A673 (cell line): ENCODE measurements around the gene NEK9. TPM values are rescaled to one million over a fixed set of nuclear protein-coding genes. Genes with fewer than 3 reads are reported as not detected.

Experiments used
- BruUV-seq: library from RNA; stranded (reverse); fragments of 400-500 nt; replicated peaks from 2 replicates; lab custom pipeline; 2021; lab: Mats Ljungman, UMichigan
- CTCF ChIA-PET: fragments of 300-600 bp; sonication (Branson Sonifier 250); formaldehyde crosslinking; loops from one replicate; lab custom pipeline; 2022; ENCODE audit warnings: antibody characterized with exemption; lab: Charles Lee
- POLR2A ChIA-PET: fragments of 300-600 bp; sonication (Branson Sonifier 250); formaldehyde crosslinking; loops from one replicate; lab custom pipeline; 2022; ENCODE audit warnings: antibody characterized with exemption; ENCODE audit not compliant: low non-redundant PET; lab: Charles Lee
- DNase-seq: peaks from one replicate; pipeline ENCODE4 v3.0.0-alpha.2; 2015; ENCODE audit warnings: low spot score
- H3K27ac ChIP-seq: fragments of 200-600 bp; sonication (generic); 2 replicates; pipeline ENCODE4 v1.5.1; 2016; ENCODE audit warnings: mixed run types, low read depth, mild to moderate bottlenecking, mixed read lengths, antibody characterized with exemption, low read length; ENCODE audit not compliant: poor library complexity, severe bottlenecking
- H3K27me3 ChIP-seq: fragments of 200-600 bp; sonication (generic); replicated peaks from 2 replicates; pipeline ENCODE4 v1.6.1; 2017; ENCODE audit warnings: mixed run types, low read depth, mild to moderate bottlenecking, mixed read lengths, antibody characterized with exemption, low read length; ENCODE audit not compliant: insufficient read depth, poor library complexity
- H3K36me3 ChIP-seq: fragments of 200-600 bp; sonication (generic); 2 replicates; pipeline ENCODE4 v1.6.1; 2016; ENCODE audit warnings: mixed run types, mild to moderate bottlenecking, mixed read lengths, antibody characterized with exemption, low read length; ENCODE audit not compliant: insufficient read depth, poor library complexity, severe bottlenecking
- H3K4me1 ChIP-seq: fragments of 200-600 bp; sonication (generic); 2 replicates; pipeline ENCODE4 v1.6.1; 2017; ENCODE audit warnings: mixed run types, mild to moderate bottlenecking, mixed read lengths, antibody characterized with exemption, low read length; ENCODE audit not compliant: insufficient read depth, poor library complexity, severe bottlenecking
- H3K4me3 ChIP-seq: fragments of 200-600 bp; sonication (generic); 2 replicates; pipeline ENCODE4 v1.5.1; 2016; ENCODE audit warnings: low read depth, mixed run types, mild to moderate bottlenecking, mixed read lengths, low read length; ENCODE audit not compliant: poor library complexity, severe bottlenecking
- H3K9me3 ChIP-seq: fragments of 200-600 bp; sonication (generic); 2 replicates; pipeline ENCODE4 v1.6.1; 2016; ENCODE audit warnings: mixed run types, low read depth, mild to moderate bottlenecking, mixed read lengths, antibody characterized with exemption, low read length; ENCODE audit not compliant: poor library complexity, severe bottlenecking
- CTCF ChIP-seq: fragments of 300-800, 200-600 bp; sonication (generic); conservative IDR thresholded peaks from 2 replicates; pipeline ENCODE4 v1.5.1; 2017; ENCODE audit warnings: low read depth, mild to moderate bottlenecking, antibody characterized with exemption, low read length, moderate library complexity, mixed read lengths
- EZH2 ChIP-seq: fragments of 200-600 bp; sonication (generic); IDR thresholded peaks from 2 replicates; pipeline ENCODE4 v1.6.1; 2017; ENCODE audit warnings: borderline replicate concordance, low read depth, mild to moderate bottlenecking, mixed read lengths, antibody characterized with exemption, low read length; ENCODE audit not compliant: poor library complexity, severe bottlenecking
- intact Hi-C: fragments of 100-400 bp; cut with micrococcal nuclease; formaldehyde crosslinking; loops from one replicate; pipeline ENCODE4 v1.10.0; 2022; ENCODE audit not compliant: unreplicated experiment
- total RNA-seq: library from RNA; stranded (reverse); gene quantifications from 2 replicates; pipeline ENCODE4 v1.2.3, GENCODE V29; 2021

Gene NEK9
- total RNA-seq, 1 experiment from 2014 or later: 75.8 TPM

GRCh38 chr14:75091251-75091650, 35.6 kb downstream of the NEK9 start:
- Histone ChIP-seq H3K27me3 (no peaks in the 10 kb centered on the region), H3K36me3 (peaks cover 50% of the 10 kb centered on the region), H3K27ac (no peak overlapping the region), H3K9me3 (no peaks in the 10 kb centered on the region), H3K4me1 (no peaks in the 10 kb centered on the region), H3K4me3 (no peak overlapping the region)
- TF ChIP-seq EZH2 (no peak), CTCF (no peak)
- ChIA-PET POLR2A (no interaction called here), CTCF (interaction anchor here (1.1 kb wide), 1 partner anchor 185 kb away, joined by 4 read pairs; no protein-coding TSS in a partner anchor)
- no TSS peak for BruUV-seq
- no peak for DNase-seq
- intact Hi-C loops: loop anchor here (10.0 kb wide), 1 partner anchor 486 kb away; no protein-coding TSS in a partner anchor

GRCh38 chr14:75090353-75090752, 36.5 kb downstream of the NEK9 start:
- no peak overlapping the region for H3K4me3 ChIP-seq
- POLR2A ChIA-PET: no interaction called here
- no peak overlapping the region for H3K27ac ChIP-seq
- no peaks in the 10 kb centered on the region for H3K9me3 ChIP-seq
- TF ChIP-seq CTCF: no peak
- no peak for TF ChIP-seq EZH2
- H3K27me3 ChIP-seq: no peaks in the 10 kb centered on the region
- no peak for DNase-seq
- H3K36me3 ChIP-seq: peaks cover 44% of the 10 kb centered on the region
- CTCF ChIA-PET: no interaction called here
- BruUV-seq: no TSS peak
- intact Hi-C loops: loop anchor here (10.0 kb wide), 1 partner anchor 486 kb away; no protein-coding TSS in a partner anchor
- H3K4me1 ChIP-seq: no peaks in the 10 kb centered on the region

GRCh38 chr14:75088566-75089373, 38.1 kb downstream of the NEK9 start:
- Histone ChIP-seq H3K4me1 (no peaks in the 10 kb centered on the region), H3K9me3 (no peaks in the 10 kb centered on the region), H3K4me3 (no peak overlapping the region), H3K27ac (no peak overlapping the region), H3K27me3 (no peaks in the 10 kb centered on the region), H3K36me3 (peaks cover 36% of the 10 kb centered on the region)
- intact Hi-C loops: loop anchor here (1.0 to 5.0 kb wide), 3 partner anchors 142 to 226 kb away; no protein-coding TSS in a partner anchor
- DNase-seq: peak; percentile 82
- BruUV-seq: no TSS peak
- POLR2A ChIA-PET: no interaction called here
- CTCF ChIA-PET: interaction anchor here (0.6 to 1.5 kb wide), 10 partner anchors 35 to 480 kb away, joined by 3 to 13 read pairs (median 4); no protein-coding TSS in a partner anchor
- peak; percentile 86 for TF ChIP-seq CTCF
- TF ChIP-seq EZH2: no peak
